PFSK-1 (cell line): ENCODE measurements around the gene CC2D2B.

Experiments used
- FOXP2 ChIP-seq: optimal IDR thresholded peaks from 2 replicates; pipeline ENCODE3; 2011; ENCODE audit warnings: borderline replicate concordance, control low read depth, inconsistent platforms; ENCODE audit not compliant: insufficient read depth; ENCODE audit errors: extremely low read length, extremely low read depth
- SIN3A ChIP-seq: IDR thresholded peaks from 2 replicates; pipeline ENCODE4 v1.6.1; 2012; ENCODE audit warnings: mild to moderate bottlenecking, low read length, moderate library complexity, borderline replicate concordance; ENCODE audit not compliant: insufficient read depth

GRCh38 chr10:96025566-96025965 lies 117.8 kb downstream of the CC2D2B start:
- no peak for TF ChIP-seq SIN3A
- TF ChIP-seq FOXP2 = no peak
